HL-60/S4 (cell line): ENCODE measurements around the gene DNAJB12.
"Not testable (repeated sequence)": the region's sequence is repeated elsewhere in the genome, so short reads cannot be mapped to it uniquely, and the experiment has no call there.

ENCODE experiments used
- in situ Hi-C: fragments of 300-500 bp; cut with MboI; formaldehyde crosslinking; loops from 2 replicates; pipeline ENCODE4 v1.14.3; 2022; ENCODE audit warnings: low sequenced_read_pairs

DNAJB12 gene

GRCh38 chr10:72297805-72298591 is 56.7 kb downstream of the DNAJB12 start:
- in situ Hi-C loops = no loop called here

- in situ Hi-C loops = no loop called here
Observed at GRCh38 chr10:72297281-72297804, 57.4 kb downstream of the DNAJB12 start.

- in situ Hi-C loops = not testable (repeated sequence)
Observed at GRCh38 chr10:72296829-72297280, 57.9 kb downstream of the DNAJB12 start.

DNA sequence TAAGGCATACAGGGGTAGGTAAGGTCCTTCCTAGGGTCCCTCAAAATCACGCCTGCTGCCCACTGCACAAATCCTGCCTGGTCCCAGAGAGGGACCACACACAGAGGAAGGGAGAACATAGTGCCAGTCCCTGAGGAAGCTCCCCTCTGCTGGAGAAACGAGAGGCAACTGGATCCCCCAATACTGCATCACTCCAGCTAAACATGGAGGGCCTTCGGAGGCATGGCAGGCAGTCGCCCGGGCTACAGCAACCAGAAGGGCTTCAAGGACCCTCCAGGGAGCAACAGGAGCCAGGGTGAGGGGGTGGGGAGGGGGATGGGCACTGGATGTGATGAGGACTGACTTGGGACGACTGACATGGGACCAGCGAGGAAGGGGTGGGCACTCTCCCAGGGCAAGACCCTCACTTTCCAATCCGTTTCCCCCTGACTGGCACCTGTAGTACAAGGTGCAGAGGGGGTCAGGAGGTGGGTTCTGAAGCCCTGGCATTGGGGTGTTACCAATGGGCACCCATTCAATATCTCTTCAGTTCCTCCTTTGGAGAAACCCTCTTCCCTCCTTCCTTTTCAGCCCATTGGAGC is 59.3 kb downstream of the DNAJB12 start:
- in situ Hi-C loops = no loop called here

GRCh38 chr10:72292223-72292691 is 62.5 kb downstream of the DNAJB12 start:
- in situ Hi-C loops = no loop called here

- in situ Hi-C loops = no loop called here
Observed at GRCh38 chr10:72291019-72291532, 63.6 kb downstream of the DNAJB12 start.

DNA sequence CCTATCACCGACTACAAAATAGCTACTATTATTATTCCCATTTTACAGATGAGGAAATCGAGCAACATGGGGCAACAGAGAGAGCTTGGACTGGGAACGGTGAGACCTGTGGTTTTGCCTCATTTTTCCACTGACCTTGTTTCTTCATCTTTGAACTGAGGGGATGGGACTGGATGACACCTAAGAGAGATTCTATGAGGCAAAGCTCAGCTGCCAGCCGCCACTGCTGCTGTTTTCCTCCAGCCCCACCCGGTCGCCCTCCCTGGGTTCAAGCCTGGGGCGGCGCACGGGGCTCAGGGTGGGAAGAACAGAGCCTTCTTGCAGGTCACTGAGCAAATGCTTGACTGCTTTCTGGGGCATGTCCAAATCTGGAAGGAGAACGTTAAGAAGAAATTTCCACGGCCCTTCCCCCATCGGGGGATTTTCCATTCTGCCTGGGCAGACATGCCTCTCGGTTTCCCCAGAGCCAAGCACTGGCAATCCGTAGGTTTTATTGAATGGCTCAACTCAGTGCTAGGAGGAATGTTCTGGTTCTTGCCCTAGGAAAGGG is 68.7 kb downstream of the DNAJB12 start:
- in situ Hi-C loops = no loop called here

GRCh38 chr10:72283131-72283530 is 71.6 kb downstream of the DNAJB12 start:
- in situ Hi-C loops = no loop called here
